ENCODE measurements around the gene ZNF189.

The ZNF189 gene

GRCh38 chr9:101387871-101388506 is 10.7 kb upstream of the ZNF189 start:
- Mint-ChIP-seq H3K27ac (peak overlapping the region; percentile 49 to 74), H3K4me1 (ENCODE audit: low read depth in 2 of 2) (peaks cover 12 to 27% of the 10 kb centered on the region in 2 donors), H3K36me3 (ENCODE audit: insufficient read depth) (peaks cover 16% of the 10 kb centered on the region), H3K27me3 (no peaks in the 10 kb centered on the region), H3K4me3 (no peak overlapping the region), H3K9me3 (peaks cover 5 to 7% of the 10 kb centered on the region in 2 donors)
- DNase-seq = no peak
- peak; percentile 87 for ATAC-seq (replicated peaks)

GRCh38 chr9:101388507-101388993 is 10.1 kb upstream of the ZNF189 start:
- Mint-ChIP-seq H3K4me1 (ENCODE audit: low read depth in 2 of 2) (peaks cover 12 to 29% of the 10 kb centered on the region in 2 donors), H3K27ac (peak overlapping the region in 1 of 2 donors; percentile 49), H3K9me3 (peaks cover 5 to 7% of the 10 kb centered on the region in 2 donors), H3K27me3 (no peaks in the 10 kb centered on the region), H3K36me3 (ENCODE audit: insufficient read depth) (peaks cover 16% of the 10 kb centered on the region), H3K4me3 (no peak overlapping the region)
- ATAC-seq (replicated peaks) (no peak), DNase-seq (no peak)

GRCh38 chr9:101393135-101393534 is 5.5 kb upstream of the ZNF189 start:
- peaks cover 16% of the 10 kb centered on the region for H3K36me3 Mint-ChIP-seq (ENCODE audit: insufficient read depth)
- H3K9me3 Mint-ChIP-seq = no peaks in the 10 kb centered on the region
- peak overlapping the region in 1 of 2 donors; percentile 10 for H3K27ac Mint-ChIP-seq
- no peak for ATAC-seq (replicated peaks)
- no peak for DNase-seq
- no peak overlapping the region for H3K4me3 Mint-ChIP-seq
- H3K4me1 Mint-ChIP-seq (ENCODE audit: low read depth in 2 of 2) = peaks cover 28 to 66% of the 10 kb centered on the region in 2 donors
- no peaks in the 10 kb centered on the region for H3K27me3 Mint-ChIP-seq

GRCh38 chr9:101394687-101395086 is 4.0 kb upstream of the ZNF189 start:
- DNase-seq (no peak), ATAC-seq (replicated peaks) (no peak)
- Mint-ChIP-seq H3K4me3 (no peak overlapping the region), H3K27ac (no peak overlapping the region), H3K9me3 (no peaks in the 10 kb centered on the region), H3K36me3 (ENCODE audit: insufficient read depth) (peaks cover 16% of the 10 kb centered on the region), H3K4me1 (ENCODE audit: low read depth in 2 of 2) (peaks cover 33 to 74% of the 10 kb centered on the region in 2 donors), H3K27me3 (no peaks in the 10 kb centered on the region)

GRCh38 chr9:101397746-101398067 is 944 bp upstream of the ZNF189 start:
- H3K9me3 Mint-ChIP-seq = no peaks in the 10 kb centered on the region
- no peaks in the 10 kb centered on the region for H3K27me3 Mint-ChIP-seq
- peak overlapping the region; percentile 98 to 99 for H3K27ac Mint-ChIP-seq
- H3K4me1 Mint-ChIP-seq (ENCODE audit: low read depth in 2 of 2) = peaks cover 44 to 75% of the 10 kb centered on the region in 2 donors
- ATAC-seq (replicated peaks) (no peak), DNase-seq (no peak)
- H3K4me3 Mint-ChIP-seq = peak overlapping the region; percentile 95 to 96
- peaks cover 20% of the 10 kb centered on the region for H3K36me3 Mint-ChIP-seq (ENCODE audit: insufficient read depth)

GRCh38 chr9:101398930-101399642 is 435 bp downstream of the ZNF189 start:
- Mint-ChIP-seq H3K9me3 (no peaks in the 10 kb centered on the region), H3K4me3 (peak overlapping the region; percentile 95 to 96), H3K27ac (peak overlapping the region; percentile 98 to 99), H3K4me1 (ENCODE audit: low read depth in 2 of 2) (peaks cover 46 to 74% of the 10 kb centered on the region in 2 donors), H3K36me3 (ENCODE audit: insufficient read depth) (peaks cover 31% of the 10 kb centered on the region), H3K27me3 (no peaks in the 10 kb centered on the region)
- DNase-seq (peak in 1 of 3 experiments; percentile 9), ATAC-seq (replicated peaks) (no peak)

GRCh38 chr9:101399643-101399970 is 956 bp downstream of the ZNF189 start:
- Mint-ChIP-seq H3K4me1 (ENCODE audit: low read depth in 2 of 2) (peaks cover 42 to 69% of the 10 kb centered on the region in 2 donors), H3K4me3 (peak overlapping the region; percentile 95 to 96), H3K27ac (peak overlapping the region; percentile 98 to 99), H3K9me3 (no peaks in the 10 kb centered on the region), H3K27me3 (no peaks in the 10 kb centered on the region), H3K36me3 (ENCODE audit: insufficient read depth) (peaks cover 35% of the 10 kb centered on the region)
- ATAC-seq (replicated peaks) = no peak
- no peak for DNase-seq

- no peak for DNase-seq
- peaks cover 38 to 64% of the 10 kb centered on the region in 2 donors for H3K4me1 Mint-ChIP-seq (ENCODE audit: low read depth in 2 of 2)
- peak overlapping the region; percentile 68 to 99 for H3K27ac Mint-ChIP-seq
- H3K27me3 Mint-ChIP-seq = no peaks in the 10 kb centered on the region
- ATAC-seq (replicated peaks) = no peak
- H3K9me3 Mint-ChIP-seq = peaks cover under 1 to 4% of the 10 kb centered on the region in 2 donors
- peaks cover 38% of the 10 kb centered on the region for H3K36me3 Mint-ChIP-seq (ENCODE audit: insufficient read depth)
- H3K4me3 Mint-ChIP-seq = peak overlapping the region; percentile 95 to 96
Measured at GRCh38 chr9:101400120-101400519, 1.5 kb downstream of the ZNF189 start.

GRCh38 chr9:101403516-101404285 is 5.0 kb downstream of the ZNF189 start:
- no peak for ATAC-seq (replicated peaks)
- Mint-ChIP-seq H3K4me1 (ENCODE audit: low read depth in 2 of 2) (peaks cover 23 to 38% of the 10 kb centered on the region in 2 donors), H3K27ac (no peak overlapping the region), H3K9me3 (peaks cover 13 to 25% of the 10 kb centered on the region in 2 donors), H3K4me3 (no peak overlapping the region), H3K27me3 (no peaks in the 10 kb centered on the region), H3K36me3 (ENCODE audit: insufficient read depth) (peaks cover 53% of the 10 kb centered on the region)
- DNase-seq = no peak

- H3K27ac Mint-ChIP-seq = no peak overlapping the region
- H3K4me1 Mint-ChIP-seq (ENCODE audit: low read depth in 2 of 2) = no peaks in the 10 kb centered on the region
- peaks cover 33% of the 10 kb centered on the region for H3K36me3 Mint-ChIP-seq (ENCODE audit: insufficient read depth)
- DNase-seq (no peak), ATAC-seq (replicated peaks) (no peak)
- H3K4me3 Mint-ChIP-seq = no peak overlapping the region
- no peaks in the 10 kb centered on the region for H3K27me3 Mint-ChIP-seq
- peaks cover 16 to 38% of the 10 kb centered on the region in 2 donors for H3K9me3 Mint-ChIP-seq
Measured at GRCh38 chr9:101408374-101409078, 9.9 kb downstream of the ZNF189 start.

GRCh38 chr9:101409079-101409477 is 10.4 kb downstream of the ZNF189 start:
- no peaks in the 10 kb centered on the region for H3K27me3 Mint-ChIP-seq
- no peak for ATAC-seq (replicated peaks)
- peaks cover 19 to 43% of the 10 kb centered on the region in 2 donors for H3K9me3 Mint-ChIP-seq
- H3K4me1 Mint-ChIP-seq (ENCODE audit: low read depth in 2 of 2) = no peaks in the 10 kb centered on the region
- DNase-seq = no peak
- H3K27ac Mint-ChIP-seq = no peak overlapping the region
- H3K4me3 Mint-ChIP-seq = no peak overlapping the region
- H3K36me3 Mint-ChIP-seq (ENCODE audit: insufficient read depth) = peaks cover 28% of the 10 kb centered on the region

- Mint-ChIP-seq H3K27ac (no peak overlapping the region), H3K9me3 (peaks cover 23 to 42% of the 10 kb centered on the region in 2 donors), H3K4me3 (no peak overlapping the region), H3K36me3 (ENCODE audit: insufficient read depth) (no peaks in the 10 kb centered on the region), H3K4me1 (ENCODE audit: low read depth in 2 of 2) (no peaks in the 10 kb centered on the region), H3K27me3 (no peaks in the 10 kb centered on the region)
- ATAC-seq (replicated peaks) = no peak
- no peak for DNase-seq
Measured at GRCh38 chr9:101414839-101415238, 16.2 kb downstream of the ZNF189 start.

GRCh38 chr9:101415578-101415977 is 16.9 kb downstream of the ZNF189 start:
- no peak overlapping the region for H3K27ac Mint-ChIP-seq
- H3K4me3 Mint-ChIP-seq = no peak overlapping the region
- no peaks in the 10 kb centered on the region for H3K4me1 Mint-ChIP-seq (ENCODE audit: low read depth in 2 of 2)
- H3K27me3 Mint-ChIP-seq = no peaks in the 10 kb centered on the region
- ATAC-seq (replicated peaks) (no peak), DNase-seq (no peak)
- no peaks in the 10 kb centered on the region for H3K36me3 Mint-ChIP-seq (ENCODE audit: insufficient read depth)
- peaks cover 23 to 42% of the 10 kb centered on the region in 2 donors for H3K9me3 Mint-ChIP-seq

All from effector memory CD8-positive, alpha-beta T cell (primary cell).